A204.1 (cell line): ENCODE results near the gene PLCXD1.
"Not testable (repeated sequence)": the region's sequence is repeated elsewhere in the genome, so short reads cannot be mapped to it uniquely, and the experiment has no call there.

Source experiments
- FAIRE-seq: peaks from 2 replicates; lab custom pipeline; 2012; peaks lifted over from hg19 to GRCh38; lab: Jason Lieb, UNC

Gene PLCXD1

DNA sequence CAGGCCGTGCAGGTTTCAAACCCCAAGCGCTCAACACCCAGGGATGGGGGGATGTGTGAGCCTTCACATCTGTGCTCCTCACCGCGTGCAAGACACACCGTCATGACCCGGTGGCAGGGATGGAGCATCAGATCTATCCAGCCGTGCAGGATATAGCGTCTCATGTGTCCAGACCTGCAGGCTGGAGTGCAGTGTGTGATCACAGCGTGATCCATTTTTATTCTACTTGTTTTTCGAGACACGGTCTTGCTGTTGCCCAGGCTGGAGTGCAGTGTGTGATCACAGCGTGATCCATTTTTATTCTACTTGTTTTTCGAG, 70.1 kb downstream of the PLCXD1 start:
- not testable (repeated sequence) for FAIRE-seq

DNA sequence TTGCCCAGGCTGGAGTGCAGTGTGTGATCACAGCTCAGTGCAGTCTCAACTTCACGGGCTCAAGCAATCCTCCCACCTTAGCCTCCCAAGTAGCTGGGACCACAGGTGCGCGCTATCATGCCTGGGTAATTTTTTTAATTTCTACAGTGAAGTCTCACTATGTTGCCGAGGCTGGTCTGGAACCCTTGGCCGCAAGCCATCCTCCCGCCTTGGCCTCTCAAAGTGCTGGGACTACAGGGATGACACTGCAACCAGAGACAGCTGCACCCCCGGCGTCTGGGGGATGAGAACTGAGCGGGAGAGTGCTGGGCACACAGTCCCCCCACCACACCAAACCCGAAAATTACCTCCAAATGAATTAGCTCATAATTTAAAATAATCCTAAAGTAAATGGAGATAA, 70.6 kb downstream of the PLCXD1 start:
- no peak for FAIRE-seq

DNA sequence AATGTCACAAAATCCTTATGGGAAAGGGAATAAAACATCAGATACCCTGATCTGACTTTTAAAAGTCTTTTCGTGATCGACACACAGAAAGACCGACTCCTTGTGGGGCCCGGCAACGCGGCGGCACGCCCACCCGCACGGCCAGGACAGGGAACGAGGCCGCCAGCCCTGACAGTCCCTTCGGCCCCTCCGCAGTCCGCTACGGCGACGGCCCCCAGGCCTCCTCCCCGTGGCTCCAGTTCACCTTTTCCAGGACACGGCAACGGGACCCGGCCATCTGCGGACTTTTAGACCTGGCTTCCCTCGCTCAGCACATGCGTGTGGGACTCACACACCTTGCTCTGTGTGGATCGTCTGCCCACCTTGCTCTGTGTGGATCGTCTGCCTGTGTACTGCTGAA, 71.0 kb downstream of the PLCXD1 start:
- FAIRE-seq, result no peak

DNA sequence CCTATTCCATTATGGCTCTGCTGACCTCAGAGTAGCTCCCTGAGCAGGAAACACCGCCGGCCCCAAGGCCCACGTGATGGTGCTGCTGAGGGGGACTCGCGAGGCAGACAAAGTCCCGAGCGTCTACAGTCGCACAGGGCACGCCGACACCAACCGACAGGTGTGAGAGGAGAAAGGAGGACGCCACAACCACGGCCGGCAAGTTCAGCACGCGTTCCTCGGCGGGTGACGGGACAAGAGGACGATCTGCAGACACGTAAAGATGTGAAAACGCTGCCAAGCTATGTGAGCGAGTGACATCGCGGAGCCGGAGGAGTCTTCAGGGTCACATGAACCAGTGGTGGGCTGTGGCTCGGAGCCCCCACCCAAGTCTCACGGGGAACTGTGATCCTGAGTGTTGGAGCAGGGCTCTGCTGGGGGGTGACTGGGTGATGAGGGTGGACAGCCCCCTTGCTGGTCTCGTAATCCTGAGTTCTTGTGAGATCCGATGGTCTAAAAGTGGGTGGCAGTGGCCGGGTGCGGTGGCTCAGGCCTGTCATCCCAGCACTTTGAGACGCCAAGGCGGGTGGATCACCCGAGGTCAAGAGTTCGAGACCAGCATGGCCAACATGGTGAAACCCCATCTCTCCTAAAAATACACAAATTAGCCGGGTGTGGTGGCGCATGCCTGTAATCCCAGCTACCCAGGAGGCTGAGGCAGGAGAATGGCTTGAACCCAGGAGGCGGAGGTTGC, 71.6 kb downstream of the PLCXD1 start:
- no peak for FAIRE-seq
